GM21390 (cell line): Measurements from ENCODE around the gene KCNC3.

Source experiments
- ATAC-seq: cut with Tn5 transposase; IDR thresholded peaks from one replicate; pipeline ENCODE4 v1.9.1; 2021; ENCODE audit not compliant: unreplicated experiment

Gene KCNC3

DNA sequence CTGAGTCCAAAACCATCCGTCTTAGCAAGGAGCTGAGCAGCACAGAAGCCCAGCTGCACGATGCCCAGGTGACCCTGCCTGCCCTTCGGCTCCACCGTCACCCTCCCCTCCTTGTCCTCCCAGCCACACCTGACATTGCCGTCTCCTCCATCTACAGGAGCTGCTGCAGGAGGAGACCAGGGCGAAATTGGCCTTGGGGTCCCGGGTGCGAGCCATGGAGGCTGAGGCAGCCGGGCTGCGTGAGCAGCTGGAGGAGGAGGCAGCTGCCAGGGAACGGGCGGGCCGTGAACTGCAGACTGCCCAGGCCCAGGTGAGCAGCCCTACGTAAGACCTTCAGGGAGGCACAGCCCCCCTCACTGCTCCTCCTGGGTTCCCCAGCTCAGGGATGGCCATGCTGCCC, 49.1 kb downstream of the KCNC3 start:
- no peak for ATAC-seq

- ATAC-seq, result no peak
Observed at GRCh38 chr19:50277966-50278580, 51.1 kb downstream of the KCNC3 start.

GRCh38 chr19:50276370-50277063, 52.7 kb downstream of the KCNC3 start:
- ATAC-seq, result no peak

DNA sequence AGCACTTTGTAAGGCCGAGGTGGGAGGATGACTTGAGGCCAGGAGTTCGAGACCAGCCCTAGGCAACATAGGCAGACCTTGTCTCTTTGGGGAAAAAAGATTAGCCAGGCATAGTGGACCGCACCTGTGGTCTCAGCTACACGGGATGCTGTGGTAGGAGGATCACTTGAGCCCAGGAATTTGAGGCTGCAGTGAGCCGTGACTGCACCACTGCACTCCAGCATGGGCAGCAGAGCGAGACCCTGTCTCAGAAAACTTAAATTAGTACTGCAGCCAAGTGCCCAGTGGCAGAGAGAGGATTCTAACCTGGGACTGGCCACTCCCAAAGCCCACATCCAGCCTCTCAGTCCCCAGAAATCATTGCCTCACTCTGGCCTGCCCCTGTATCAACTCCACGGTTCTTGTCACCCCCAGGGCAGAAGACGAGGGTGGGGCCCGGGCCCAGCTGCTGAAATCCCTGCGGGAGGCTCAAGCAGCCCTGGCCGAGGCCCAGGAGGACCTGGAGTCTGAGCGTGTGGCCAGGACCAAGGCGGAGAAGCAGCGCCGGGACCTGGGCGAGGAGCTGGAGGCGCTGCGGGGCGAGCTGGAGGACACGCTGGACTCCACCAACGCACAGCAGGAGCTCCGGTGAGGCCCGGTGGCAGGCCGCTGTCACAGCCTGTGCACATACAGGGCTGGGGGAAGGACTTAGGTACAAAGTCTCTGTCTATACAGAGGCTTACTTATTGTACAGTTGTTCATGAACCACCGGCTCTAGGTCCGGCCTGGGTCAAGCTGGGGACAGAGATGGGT, 53.4 kb downstream of the KCNC3 start:
- no peak for ATAC-seq

DNA sequence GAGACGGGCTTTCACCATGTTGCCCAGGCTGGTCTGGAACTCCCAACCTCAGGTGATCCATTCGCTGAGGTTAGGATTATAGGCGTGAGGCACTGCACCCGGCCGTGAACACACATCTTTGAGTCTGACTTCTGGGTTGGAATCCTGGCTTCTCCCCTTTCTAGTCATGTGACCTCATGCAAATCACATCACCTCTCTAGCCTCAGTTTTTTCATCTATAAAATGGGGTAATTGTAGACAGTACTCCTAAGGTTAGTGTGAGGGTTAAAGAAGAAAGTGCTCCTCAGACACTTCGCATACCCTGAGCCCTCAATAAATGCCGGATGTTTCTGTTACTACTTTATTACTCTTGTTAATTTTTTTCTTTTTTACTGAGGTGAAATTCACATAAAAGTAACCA, 55.4 kb downstream of the KCNC3 start:
- no peak for ATAC-seq

GRCh38 chr19:50272263-50272897, 56.8 kb downstream of the KCNC3 start:
- ATAC-seq, result no peak

DNA sequence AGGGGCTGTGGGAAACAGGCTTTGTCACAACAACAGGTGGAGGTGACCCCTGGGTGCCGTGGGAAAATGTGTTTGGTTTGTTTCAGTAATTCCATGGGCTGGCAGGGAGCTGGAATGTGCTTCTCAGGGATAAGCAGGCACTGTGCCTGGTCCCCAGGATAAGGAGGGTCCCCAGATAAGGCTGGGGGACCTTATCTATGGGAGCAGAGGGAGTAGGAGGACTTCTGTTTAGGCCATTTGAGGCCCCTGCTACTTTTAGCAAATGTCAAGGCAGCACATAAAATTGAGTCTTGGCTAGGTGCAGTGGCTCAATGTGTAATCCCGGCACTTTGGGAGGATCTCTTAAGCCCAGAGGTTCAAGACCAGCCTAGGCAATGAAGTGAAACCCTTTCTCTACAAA, 59.5 kb downstream of the KCNC3 start:
- no peak for ATAC-seq

DNA sequence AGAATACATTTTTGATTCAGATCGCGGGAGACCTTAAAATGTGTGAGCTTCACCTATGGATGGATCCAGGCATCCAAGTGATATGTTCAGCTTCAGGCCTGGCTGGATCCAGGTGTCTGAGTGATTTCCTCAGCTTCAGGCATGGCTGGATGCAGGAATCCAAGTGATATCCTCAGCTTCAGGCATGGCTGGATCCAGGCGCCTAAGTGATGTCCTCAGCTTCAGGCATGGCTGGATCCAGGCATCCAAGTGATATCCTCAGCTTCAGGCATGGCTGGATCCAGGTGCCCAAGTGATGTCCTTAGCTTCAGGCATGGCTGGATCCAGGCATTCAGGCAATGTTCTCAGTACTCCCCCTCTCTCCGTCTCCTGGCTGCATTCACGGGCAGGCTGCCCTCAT, 60.7 kb downstream of the KCNC3 start:
- ATAC-seq, result no peak

DNA sequence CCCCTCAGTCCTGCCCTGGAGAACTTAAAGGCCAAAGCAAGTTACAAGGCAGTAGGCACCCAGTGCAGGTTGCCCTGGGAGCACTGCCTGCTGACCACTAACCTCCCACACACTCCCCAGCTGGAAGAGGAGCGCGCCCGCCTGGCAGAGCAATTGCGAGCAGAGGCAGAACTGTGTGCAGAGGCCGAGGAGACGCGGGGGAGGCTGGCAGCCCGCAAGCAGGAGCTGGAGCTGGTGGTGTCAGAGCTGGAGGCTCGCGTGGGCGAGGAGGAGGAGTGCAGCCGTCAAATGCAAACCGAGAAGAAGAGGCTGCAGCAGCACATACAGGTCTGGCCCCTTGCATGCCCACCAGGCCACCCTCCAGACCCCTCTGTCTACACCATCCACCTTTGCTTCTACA, 61.1 kb downstream of the KCNC3 start:
- ATAC-seq, result no peak

- no peak for ATAC-seq
Observed at GRCh38 chr19:50266896-50267295, 62.3 kb downstream of the KCNC3 start.

- ATAC-seq, result no peak
Observed at GRCh38 chr19:50266041-50266440, 63.1 kb downstream of the KCNC3 start.

DNA sequence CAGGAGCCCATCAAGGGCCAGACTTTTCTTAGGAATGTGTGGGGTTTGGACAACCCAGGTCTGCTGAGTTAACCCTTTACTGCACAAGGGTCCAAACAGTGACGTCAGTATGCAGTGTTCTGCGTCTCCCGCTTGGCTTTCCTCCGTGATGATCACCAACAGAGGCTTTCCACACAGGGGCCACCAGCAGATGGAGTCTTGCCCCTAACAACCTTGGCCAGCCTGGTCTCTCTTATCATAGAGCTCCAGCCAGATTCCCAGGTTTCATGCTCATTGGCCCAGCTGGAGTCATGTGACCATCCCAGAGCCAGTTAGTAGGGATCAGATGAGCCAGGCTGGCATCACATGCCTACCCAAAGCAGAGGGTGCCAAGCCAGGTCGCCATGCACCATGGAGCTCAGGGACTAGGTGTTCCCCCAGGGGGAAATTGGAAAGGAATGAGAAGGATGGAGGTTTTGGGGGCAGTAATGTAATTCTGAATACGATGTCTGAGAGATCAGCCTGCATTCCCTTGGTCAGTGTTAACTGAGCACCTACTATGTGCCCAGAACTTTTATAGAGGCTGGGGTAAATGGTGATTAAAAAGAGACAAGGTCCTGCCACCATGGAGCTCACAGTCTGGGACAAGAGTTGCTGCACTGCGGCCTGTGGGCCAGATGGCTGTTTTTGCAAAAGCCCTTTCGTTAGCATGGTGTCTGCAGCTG, 64.5 kb downstream of the KCNC3 start:
- ATAC-seq, result no peak

GRCh38 chr19:50263176-50263575, 66.0 kb downstream of the KCNC3 start:
- ATAC-seq, result no peak
